Urinary bladder (tissue), 4 donors: ENCODE measurements around the gene PDE4A. TPM values are rescaled to one million over a fixed set of nuclear protein-coding genes. Genes with fewer than 3 reads are reported as not detected.

Experiments
- DNase-seq: peaks from one replicate; pipeline ENCODE4 v3.0.0-alpha.2; 2015; ENCODE audit errors: extremely low spot score
- H3K27ac ChIP-seq: one replicate; pipeline ENCODE4 v1.5.1; 2013; ENCODE audit warnings: low read depth, mild to moderate bottlenecking, moderate library complexity
- H3K36me3 ChIP-seq: one replicate; pipeline ENCODE4 v1.6.1; 2013; ENCODE audit warnings: mild to moderate bottlenecking, moderate library complexity; ENCODE audit not compliant: insufficient read depth
- H3K4me1 ChIP-seq: one replicate; pipeline ENCODE4 v1.6.1; 2013; ENCODE audit warnings: mild to moderate bottlenecking, moderate library complexity; ENCODE audit not compliant: insufficient read depth
- H3K4me3 ChIP-seq: one replicate; pipeline ENCODE4 v1.5.1; 2013; ENCODE audit warnings: low read depth, low read length
- WGBS: extraction: QIAGEN DNeasy Blood & Tissue Kit; methylation state at CpG from one replicate; pipeline ENCODE4 v1.1.7; 2013; 5-methylcytosine and 5-hydroxymethylcytosine counted together
- polyA plus RNA-seq: library from polyadenylated mRNA; stranded (reverse); fragments of 200-250 nt; gene quantifications from one replicate; pipeline ENCODE4 v1.2.3, GENCODE V29; 2013
- total RNA-seq: library from RNA; depleted of rRNA; stranded (reverse); fragments of >200 nt; gene quantifications from one replicate; pipeline ENCODE4 v1.2.3, GENCODE V29; 2014
- donor health status: healthy with polysubstance abuse.
- donor health status: healthy.

PDE4A gene
- total and polyA plus RNA-seq, 2 donors = 5.6 to 18.6 TPM

DNA sequence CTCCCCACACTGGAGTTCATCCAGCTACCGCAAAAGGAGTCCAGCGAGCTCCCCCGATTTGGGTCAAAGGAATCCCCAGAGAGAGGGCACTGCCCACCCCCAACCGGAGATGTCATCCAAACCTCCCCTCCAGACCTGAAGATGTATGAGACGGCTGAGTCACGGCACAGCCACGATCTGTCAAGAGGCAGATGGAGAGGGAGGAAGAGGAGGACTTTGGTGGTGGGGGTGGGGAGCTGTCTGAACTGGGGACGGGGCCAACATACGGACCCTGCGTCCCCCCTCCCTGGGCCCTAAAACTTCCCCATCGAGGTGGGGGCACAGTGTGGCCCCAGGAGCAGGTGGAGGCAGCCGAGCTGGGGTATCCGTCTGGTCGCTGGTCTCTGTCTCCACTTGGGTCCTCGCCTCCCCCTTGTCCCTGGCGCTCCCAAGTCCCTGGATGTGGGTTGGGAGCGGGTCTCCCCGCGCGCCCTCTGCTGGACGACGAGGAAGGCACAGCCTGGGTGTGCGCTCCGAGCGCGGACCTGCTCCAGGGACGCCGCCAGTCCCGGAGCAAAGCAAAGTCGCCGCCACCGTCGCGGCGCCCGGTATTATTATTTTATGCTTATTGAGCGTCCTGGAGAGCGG lies 3.8 kb downstream of the PDE4A start:
- Histone ChIP-seq H3K4me1 (no peaks in the 10 kb centered on the region), H3K27ac (no peak overlapping the region), H3K4me3 (no peak overlapping the region), H3K36me3 (no peaks in the 10 kb centered on the region)
- DNase-seq = no peak
- 2% methylated on average over 38 of the region's 38 CpGs for WGBS

DNA sequence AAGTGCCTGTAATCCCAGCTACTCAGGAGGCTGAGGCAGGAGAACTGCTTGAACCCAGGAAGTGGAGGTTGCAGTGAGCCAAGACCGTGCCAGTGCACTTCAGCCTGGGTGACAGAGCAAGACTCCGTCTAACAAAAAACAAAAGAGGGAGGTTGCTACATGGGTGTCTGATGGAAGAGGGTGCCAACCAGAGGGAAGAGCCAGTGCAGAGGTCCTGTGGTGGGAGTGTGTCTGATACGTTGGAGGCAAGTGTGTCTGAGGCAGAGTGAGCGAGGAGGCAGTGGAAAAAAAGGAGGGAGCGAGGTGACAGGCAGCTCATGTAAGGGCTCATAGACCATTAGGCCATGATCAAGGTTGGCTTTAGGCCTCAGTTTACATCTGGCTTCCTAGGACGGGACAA lies 6.8 kb downstream of the PDE4A start:
- Histone ChIP-seq H3K36me3 (no peaks in the 10 kb centered on the region), H3K4me1 (peaks cover 1% of the 10 kb centered on the region), H3K27ac (no peak overlapping the region), H3K4me3 (no peak overlapping the region)
- no peak for DNase-seq
- WGBS = 83% methylated on average over 6 of the region's 6 CpGs

- Histone ChIP-seq H3K27ac (no peak overlapping the region), H3K36me3 (no peaks in the 10 kb centered on the region), H3K4me3 (no peak overlapping the region), H3K4me1 (peaks cover 1% of the 10 kb centered on the region)
- DNase-seq = no peak
- WGBS = 66% methylated on average over 5 of the region's 5 CpGs
These were observed 8.7 kb downstream of the PDE4A start for GRCh38 chr19:10428996-10429381.

GRCh38 chr19:10430505-10431253 lies 10.3 kb downstream of the PDE4A start:
- no peak overlapping the region for H3K27ac ChIP-seq
- peaks cover 1% of the 10 kb centered on the region for H3K4me1 ChIP-seq
- no peaks in the 10 kb centered on the region for H3K36me3 ChIP-seq
- peak overlapping the region; percentile 64 for H3K4me3 ChIP-seq
- WGBS = 3% methylated on average over 75 of the region's 75 CpGs
- DNase-seq = no peak

- 16% methylated on average over 25 of the region's 25 CpGs for WGBS
- Histone ChIP-seq H3K4me3 (peak overlapping the region; percentile 64), H3K27ac (peak overlapping the region; percentile 30), H3K4me1 (peaks cover 1% of the 10 kb centered on the region), H3K36me3 (no peaks in the 10 kb centered on the region)
- DNase-seq = no peak
These were observed 11.1 kb downstream of the PDE4A start for GRCh38 chr19:10431254-10431942.

DNA sequence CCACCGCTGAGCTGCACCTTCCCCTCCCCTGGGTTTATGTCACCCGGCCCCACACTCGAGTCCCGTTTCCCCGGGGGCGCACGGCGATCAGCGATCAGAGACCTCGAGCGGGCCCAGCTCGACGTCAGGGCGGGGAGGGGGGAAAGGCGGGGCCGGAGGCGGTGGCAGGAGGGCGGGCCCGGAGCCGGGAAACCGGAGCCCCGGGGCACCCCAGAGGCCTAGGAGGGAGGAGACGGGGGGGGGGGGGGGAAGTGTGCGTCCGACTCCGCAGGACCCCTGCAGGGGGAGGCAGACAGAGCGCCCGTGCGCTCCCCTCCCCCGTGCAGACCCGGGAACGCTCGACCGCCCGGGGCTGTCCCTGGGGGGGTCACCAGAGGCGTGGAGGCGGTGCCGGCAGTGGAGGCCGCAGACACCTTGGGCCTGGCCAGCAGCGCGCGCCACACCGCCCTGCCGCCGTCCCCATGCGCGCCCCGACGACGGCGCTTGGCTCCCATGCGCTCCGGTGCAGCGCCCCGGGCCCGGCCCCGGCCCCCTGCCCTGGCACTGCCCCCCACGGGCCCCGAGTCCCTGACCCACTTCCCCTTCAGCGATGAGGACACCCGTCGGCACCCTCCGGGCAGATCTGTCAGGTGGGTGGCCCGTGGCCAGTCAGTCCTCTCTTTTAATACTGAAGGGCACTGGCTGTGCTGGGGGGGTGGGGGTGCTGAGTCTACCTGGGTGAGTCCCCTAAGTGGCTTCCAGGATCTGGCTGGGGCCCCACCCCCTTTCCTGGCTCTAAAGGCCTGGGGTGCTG lies 11.8 kb downstream of the PDE4A start:
- Histone ChIP-seq H3K4me1 (peaks cover 1% of the 10 kb centered on the region), H3K4me3 (peak overlapping the region; percentile 64), H3K36me3 (no peaks in the 10 kb centered on the region), H3K27ac (peak overlapping the region; percentile 30)
- 3% methylated on average over 59 of the region's 64 CpGs for WGBS
- DNase-seq = no peak

DNA sequence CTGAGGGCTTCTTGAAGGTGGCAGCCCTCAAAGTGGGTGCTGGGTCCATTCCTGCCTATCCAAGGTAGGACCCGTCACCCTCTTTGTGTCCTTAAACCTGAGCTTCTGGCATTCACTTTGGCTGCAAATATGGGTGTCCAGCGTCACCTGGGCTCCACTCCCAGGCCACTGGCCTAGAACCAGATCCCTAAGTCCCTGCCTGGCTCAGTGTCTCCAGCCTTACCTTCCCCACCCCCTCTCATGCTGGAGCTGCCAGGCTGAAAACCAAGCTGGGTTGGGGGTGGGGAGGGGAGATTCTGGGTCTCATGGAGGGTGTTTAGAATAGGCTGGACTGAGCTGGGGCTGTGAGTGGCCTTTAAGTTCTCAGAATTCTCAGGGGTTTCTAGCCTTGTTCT lies 12.4 kb downstream of the PDE4A start:
- Histone ChIP-seq H3K4me3 (peak overlapping the region; percentile 64), H3K4me1 (peaks cover 1% of the 10 kb centered on the region), H3K27ac (no peak overlapping the region), H3K36me3 (no peaks in the 10 kb centered on the region)
- DNase-seq = no peak
- 76% methylated on average over 2 of the region's 2 CpGs for WGBS

DNA sequence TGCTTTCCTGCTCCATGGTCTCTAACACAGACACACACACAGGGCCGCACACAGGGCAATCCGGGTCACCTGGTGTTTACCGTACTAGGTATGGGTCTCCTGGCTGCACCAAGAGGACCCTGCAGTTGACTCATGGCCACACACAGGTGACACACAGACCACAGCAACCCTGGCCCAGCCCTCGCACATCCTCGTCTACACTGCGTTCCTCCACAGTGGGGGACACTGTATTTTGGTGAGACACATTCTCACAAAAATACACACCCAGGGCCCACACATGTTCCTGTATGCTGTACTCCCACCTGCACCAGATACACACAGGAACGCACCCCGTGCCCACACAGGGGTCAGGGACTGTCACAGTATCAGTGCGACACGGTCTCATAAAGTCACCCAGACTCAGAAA lies 12.8 kb downstream of the PDE4A start:
- H3K36me3 ChIP-seq = no peaks in the 10 kb centered on the region
- no peak overlapping the region for H3K4me3 ChIP-seq
- no peak overlapping the region for H3K27ac ChIP-seq
- H3K4me1 ChIP-seq = peaks cover 1% of the 10 kb centered on the region
- no peak for DNase-seq
- WGBS = 91% methylated on average over 10 of the region's 10 CpGs

- H3K4me3 ChIP-seq = no peak overlapping the region
- H3K4me1 ChIP-seq = no peaks in the 10 kb centered on the region
- no peak for DNase-seq
- H3K27ac ChIP-seq = no peak overlapping the region
- H3K36me3 ChIP-seq = no peaks in the 10 kb centered on the region
- WGBS = 87% methylated on average over 5 of the region's 5 CpGs
These were observed 19.2 kb downstream of the PDE4A start for GRCh38 chr19:10439588-10439987.

GRCh38 chr19:10442698-10443097 lies 22.4 kb downstream of the PDE4A start:
- H3K4me3 ChIP-seq = no peak overlapping the region
- H3K36me3 ChIP-seq = no peaks in the 10 kb centered on the region
- 92% methylated on average over 3 of the region's 3 CpGs for WGBS
- H3K4me1 ChIP-seq = no peaks in the 10 kb centered on the region
- no peak for DNase-seq
- H3K27ac ChIP-seq = no peak overlapping the region

- 95% methylated on average over 7 of the region's 7 CpGs for WGBS
- Histone ChIP-seq H3K4me3 (no peak overlapping the region), H3K4me1 (no peaks in the 10 kb centered on the region), H3K27ac (no peak overlapping the region), H3K36me3 (no peaks in the 10 kb centered on the region)
- DNase-seq = no peak
These were observed 28.7 kb downstream of the PDE4A start for GRCh38 chr19:10449037-10449436.

DNA sequence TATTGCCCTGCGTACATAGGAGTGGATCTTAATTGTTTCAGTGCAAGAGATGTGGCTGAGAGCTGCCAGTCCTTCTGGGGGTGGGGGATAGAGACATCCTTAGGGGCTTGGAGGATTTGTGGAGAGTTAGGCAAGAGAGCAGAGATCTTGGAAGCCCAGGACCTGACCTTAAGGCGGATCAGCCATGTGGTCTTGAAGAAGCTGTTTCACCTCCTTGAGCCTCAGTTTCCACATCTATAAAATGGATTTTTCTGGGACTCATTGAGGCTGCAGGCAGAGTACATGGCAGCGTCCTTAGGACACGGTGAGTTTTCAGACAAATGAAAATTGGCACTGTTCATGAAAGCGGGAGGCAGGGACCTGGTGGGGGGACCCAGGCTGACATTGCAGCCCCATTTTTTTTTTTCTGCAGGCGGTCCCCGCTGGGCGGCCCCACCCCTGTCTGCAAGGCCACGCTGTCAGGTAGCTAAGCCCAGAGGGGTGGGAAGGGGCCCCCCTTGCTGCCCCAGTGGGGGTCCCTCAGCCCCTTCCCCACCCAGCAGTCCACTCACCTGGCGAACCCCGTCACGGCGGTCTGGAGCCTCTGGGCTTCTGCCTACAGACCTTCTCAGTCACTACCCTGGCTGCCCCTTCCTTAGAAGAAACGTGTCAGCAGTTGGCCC lies 30.0 kb downstream of the PDE4A start:
- Histone ChIP-seq H3K36me3 (no peaks in the 10 kb centered on the region), H3K27ac (no peak overlapping the region), H3K4me1 (no peaks in the 10 kb centered on the region), H3K4me3 (no peak overlapping the region)
- DNase-seq = no peak
- WGBS = 89% methylated on average over 14 of the region's 14 CpGs
